Muscle layer of colon (tissue), 2 donors: ENCODE measurements around the gene PCDHA1.

Source experiments
- H3K27ac ChIP-seq: one replicate; pipeline ENCODE4 v1.7.0; 2013; ENCODE audit warnings: low read depth, mild to moderate bottlenecking, low read length, moderate library complexity
- H3K27me3 ChIP-seq, 2 donors: one replicate each; pipeline ENCODE4 v1.7.0; 2013; ENCODE audit warnings: low read length in 2 of 2, mild to moderate bottlenecking in 2 of 2; ENCODE audit not compliant: insufficient read depth in 2 of 2, control insufficient read depth in 1 of 2
- H3K36me3 ChIP-seq: one replicate; pipeline ENCODE4 v1.7.0; 2013; ENCODE audit warnings: mild to moderate bottlenecking, low read length; ENCODE audit not compliant: insufficient read depth
- H3K4me1 ChIP-seq: one replicate; pipeline ENCODE4 v1.7.0; 2013; ENCODE audit warnings: mild to moderate bottlenecking, low read length; ENCODE audit not compliant: insufficient read depth
- H3K4me3 ChIP-seq, 2 donors: one replicate each; pipeline ENCODE4 v1.7.0; 2013; ENCODE audit warnings: low read length in 2 of 2, low read depth in 1 of 2, mild to moderate bottlenecking in 1 of 2, moderate library complexity in 1 of 2
- H3K9ac ChIP-seq: one replicate; pipeline ENCODE4 v1.7.0; 2013; ENCODE audit warnings: low read length
- H3K9me3 ChIP-seq: one replicate; pipeline ENCODE4 v1.7.0; 2013; ENCODE audit warnings: mild to moderate bottlenecking, low read length
- donor health status: abdominal sarcoma.
- donor health status: Adenocarcinoma of cecum.

The PCDHA1 gene

DNA sequence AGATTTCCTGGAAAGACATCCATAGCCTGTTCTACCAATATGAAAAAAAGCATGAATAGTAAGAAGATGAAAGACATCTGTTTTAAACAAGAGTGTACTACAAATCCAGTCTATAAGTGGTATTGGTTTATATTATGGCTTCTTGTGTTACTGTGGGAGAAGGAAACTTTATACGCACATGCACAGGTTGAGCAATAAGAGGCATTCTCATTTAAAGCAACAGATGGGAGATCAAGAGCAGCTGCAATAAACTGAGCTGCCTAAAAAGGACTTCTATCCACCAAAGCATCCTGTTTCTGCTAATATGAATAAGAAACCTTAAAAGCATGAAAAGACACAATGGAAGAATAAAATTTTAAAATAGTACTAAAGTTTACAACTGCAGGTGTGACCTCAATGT is 256.6 kb downstream of the PCDHA1 start:
- Histone ChIP-seq H3K36me3 (no peaks in the 10 kb centered on the region), H3K27me3 (no peaks in the 10 kb centered on the region), H3K27ac (no peak overlapping the region), H3K9me3 (no peaks in the 10 kb centered on the region), H3K9ac (no peak overlapping the region), H3K4me3 (no peak overlapping the region), H3K4me1 (peaks cover 12% of the 10 kb centered on the region)

DNA sequence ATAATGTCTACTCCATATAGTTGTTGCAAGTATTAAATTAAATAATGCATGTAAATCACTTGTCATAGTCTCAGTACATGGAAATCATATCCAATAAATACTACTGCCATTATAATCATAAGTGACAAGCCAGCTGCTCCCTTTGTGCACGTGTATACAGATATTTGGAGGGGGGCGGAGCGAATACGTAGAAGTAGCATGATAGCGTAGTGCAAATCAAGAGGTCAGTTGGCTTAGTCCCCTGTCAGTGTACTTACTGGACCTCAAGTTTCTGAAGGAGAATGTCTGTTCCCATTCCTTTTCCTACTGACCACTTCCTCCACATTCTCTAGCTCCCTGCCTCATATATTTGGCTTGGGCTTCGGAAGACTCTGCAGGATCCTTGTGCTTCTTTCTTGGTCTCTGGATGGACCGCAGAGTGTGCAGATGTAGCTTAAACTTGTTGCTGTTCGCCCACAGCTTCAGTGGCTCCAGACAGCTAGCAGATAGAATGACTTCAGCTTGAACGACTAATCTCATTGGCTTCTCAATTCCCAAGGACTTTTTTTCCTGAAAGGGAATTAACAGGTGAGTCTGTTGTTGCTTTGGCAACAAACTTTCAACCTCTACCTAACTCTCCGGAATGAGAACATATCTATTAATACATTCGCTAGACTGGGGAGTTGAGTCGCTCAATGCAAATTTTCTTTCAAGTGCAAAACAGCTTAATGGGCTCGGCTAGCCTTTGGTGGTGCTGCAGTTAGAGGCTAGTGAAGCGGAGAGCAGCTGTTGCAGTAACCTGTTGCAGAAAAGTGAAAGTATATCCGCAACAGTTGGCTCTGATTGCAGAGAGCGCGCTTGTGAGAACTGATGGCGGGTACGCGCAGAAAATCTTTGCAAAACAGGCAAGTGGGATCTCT is 264.9 kb downstream of the PCDHA1 start, which contains the start of gene PCDHB1:
PCDHB1 (plus strand) TSS at position 753 of the 899 bp plus-strand sequence; CDS start at position 850, 97 bp downstream.
- Histone ChIP-seq H3K27me3 (peaks cover 0 to 10% of the 10 kb centered on the region in 2 donors), H3K4me1 (peaks cover 5% of the 10 kb centered on the region), H3K9me3 (no peaks in the 10 kb centered on the region), H3K27ac (no peak within 1 kb of the TSS), H3K9ac (no peak within 1 kb of the TSS), H3K36me3 (no peaks in the 10 kb centered on the region), H3K4me3 (peak within 1 kb of the TSS; percentile 38 to 87)

DNA sequence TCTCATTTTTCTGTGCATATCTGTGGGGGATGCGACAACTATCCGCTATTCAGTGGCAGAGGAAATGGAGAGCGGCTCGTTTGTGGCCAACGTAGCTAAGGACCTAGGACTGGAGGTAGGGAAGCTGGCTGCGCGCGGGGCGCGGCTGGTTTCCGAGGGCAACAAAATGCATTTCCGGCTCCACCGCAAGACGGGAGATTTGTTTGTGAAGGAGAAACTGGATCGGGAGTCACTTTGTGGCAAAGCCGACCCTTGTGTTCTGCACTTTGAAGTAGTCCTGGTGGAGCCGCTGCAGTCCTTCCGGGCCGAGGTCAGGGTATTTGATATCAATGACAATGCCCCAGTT is 265.6 kb downstream of the PCDHA1 start:
- H3K36me3 ChIP-seq: no peaks in the 10 kb centered on the region
- no peak overlapping the region for H3K9ac ChIP-seq
- H3K9me3 ChIP-seq: no peaks in the 10 kb centered on the region
- peaks cover 5% of the 10 kb centered on the region for H3K4me1 ChIP-seq
- H3K27me3 ChIP-seq: peaks cover 0 to 10% of the 10 kb centered on the region in 2 donors
- peak overlapping the region; percentile 38 to 87 for H3K4me3 ChIP-seq
- no peak overlapping the region for H3K27ac ChIP-seq
